NCI-H226 (cell line): ENCODE measurements around the gene CFDP1.
A peak's percentile ranks its signal among the peaks of the same experiment; 100 is the strongest.

Source experiments
- DNase-seq: peaks from one replicate; pipeline ENCODE4 v3.0.0-alpha.2; 2015

Gene CFDP1

DNA sequence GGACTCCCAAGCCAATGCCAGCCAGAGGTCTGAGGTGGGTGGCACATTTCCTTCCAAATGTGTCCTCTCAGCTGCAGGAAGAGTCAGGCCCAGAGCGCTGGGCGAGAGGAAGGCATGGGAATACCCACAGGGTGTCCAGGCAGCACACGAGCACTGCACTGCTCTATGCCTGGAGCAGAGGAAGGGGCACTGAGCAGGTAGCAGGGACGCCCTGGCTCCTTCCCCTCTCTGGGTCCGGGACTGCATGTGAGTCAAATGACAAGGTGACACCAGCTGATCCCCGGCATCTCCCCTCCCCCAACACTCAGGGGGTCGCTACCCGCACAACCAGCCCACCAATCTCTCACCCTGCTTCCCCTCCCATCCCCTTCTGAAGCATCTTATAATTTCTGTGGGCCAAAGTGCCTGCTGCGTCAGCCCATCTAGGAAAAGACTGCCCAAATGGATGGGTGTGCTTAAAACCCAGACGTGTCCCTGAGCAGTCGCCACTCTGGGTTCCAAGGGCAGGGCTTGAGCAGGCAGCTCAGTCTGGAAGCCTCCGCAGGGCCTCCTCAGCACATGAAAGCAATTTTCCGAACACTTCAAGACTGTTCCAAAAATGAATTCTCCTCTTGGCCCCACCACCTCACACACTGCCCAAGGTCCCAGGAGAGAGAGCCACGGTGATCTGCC lies 169.9 kb downstream of the CFDP1 start:
- DNase-seq: no peak

DNA sequence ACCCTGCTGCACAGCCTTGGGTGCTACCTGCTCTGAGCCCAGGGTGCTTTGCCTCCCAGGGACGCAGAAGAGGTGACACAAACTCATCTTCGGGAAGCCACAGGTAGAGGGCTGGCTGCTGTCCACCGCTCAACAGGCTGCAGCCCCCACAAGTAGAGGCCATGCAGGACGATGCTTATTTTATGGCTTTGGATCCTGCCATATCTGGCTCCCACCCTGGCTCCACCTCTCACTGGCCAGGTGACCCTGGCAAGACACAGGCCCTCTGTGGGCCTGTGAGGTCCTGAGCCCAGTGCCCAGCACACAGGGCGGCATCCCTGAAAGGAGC lies 170.5 kb downstream of the CFDP1 start:
- DNase-seq: no peak

DNA sequence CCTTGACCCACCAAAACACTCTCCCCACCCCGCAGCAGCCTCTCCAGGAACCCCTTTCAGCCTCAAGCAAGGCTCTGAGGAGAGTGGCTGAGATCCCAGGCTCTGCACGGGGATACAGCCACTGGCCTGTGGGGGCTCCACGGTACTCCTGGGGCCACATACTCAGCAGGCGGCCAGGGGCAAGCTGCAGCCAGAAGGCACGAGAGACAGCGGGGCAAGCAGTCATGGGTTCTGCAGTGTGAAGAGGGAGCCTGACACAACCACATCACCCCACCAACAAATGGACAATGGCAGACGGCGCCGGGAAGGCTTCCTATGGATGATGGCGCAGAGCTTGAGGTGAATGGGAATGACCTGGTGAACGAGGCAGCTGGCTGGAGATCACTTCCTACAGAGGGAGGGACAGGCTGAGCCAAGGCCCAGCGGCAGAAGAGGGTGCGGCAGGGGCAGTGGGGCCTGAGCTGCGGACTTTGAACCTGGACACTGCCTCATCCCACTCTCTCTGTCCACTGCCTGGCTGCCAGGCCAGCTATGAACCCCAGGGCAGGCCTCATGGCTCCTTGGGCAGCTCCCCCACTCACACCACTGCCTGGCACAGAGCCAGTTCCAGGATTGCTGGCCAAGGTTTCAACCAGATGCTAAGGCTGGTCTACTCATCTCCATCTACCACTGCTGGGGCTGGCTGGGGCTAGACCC lies 171.1 kb downstream of the CFDP1 start:
- no peak for DNase-seq

GRCh38 chr16:75261590-75262078 lies 171.7 kb downstream of the CFDP1 start:
- no peak for DNase-seq

DNA sequence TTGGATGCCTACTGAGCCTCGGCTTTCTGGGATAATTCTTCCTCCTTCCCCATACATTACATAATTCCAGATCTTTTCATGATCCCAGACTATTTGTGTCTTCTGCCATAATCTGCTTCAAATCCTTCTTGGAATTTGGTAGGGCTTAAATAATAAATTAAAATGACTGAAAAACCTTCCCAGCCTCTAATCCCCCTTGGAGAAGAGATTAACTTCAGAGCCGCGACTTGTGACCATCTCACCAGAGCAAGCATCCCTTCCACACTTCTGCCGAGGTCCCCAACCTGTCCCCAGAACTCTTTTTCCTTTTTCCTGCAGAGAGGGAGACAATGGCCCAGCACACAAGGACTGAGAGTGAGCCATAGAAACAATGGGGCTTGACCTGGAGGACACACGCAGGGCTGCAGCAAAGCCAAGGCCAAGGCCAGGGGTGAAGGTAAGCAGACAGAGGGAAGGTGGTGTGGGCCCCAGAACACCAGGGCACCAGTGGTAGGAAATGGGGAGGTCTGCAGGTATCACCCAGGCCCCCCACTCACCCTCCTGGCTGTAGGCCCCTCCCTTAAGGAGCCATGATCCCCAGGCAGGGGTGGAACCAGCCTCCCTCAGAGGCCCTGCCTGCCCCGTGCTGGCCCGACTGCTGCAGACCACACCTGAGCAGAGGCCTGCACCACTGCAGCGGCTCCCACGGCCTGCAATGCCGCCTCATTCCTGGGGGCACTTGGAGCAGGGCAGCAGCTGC lies 172.3 kb downstream of the CFDP1 start:
- DNase-seq: no peak

DNA sequence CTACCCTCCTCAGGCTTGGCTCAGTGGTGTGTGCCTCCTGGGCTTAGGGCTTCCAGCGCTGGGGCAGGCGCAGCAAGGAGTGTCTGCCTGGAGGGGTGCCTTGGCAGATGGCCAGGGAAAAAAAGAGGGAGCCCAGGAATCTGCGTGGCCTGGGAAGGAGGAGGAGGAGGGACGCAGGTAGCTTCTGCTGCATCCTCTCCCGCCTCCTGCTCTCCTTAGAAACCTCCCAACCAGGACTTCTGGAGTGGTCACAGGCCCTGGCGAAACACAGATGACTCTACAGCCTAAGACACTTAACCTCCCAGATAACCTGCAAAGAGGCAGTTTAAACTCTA lies 174.5 kb downstream of the CFDP1 start:
- DNase-seq: no peak

GRCh38 chr16:75257886-75258806 lies 175.2 kb downstream of the CFDP1 start:
- DNase-seq: no peak

- DNase-seq: no peak
These were observed 176.5 kb downstream of the CFDP1 start for GRCh38 chr16:75256696-75257343.

- no peak for DNase-seq
These were observed 177.2 kb downstream of the CFDP1 start for GRCh38 chr16:75256059-75256571.

DNA sequence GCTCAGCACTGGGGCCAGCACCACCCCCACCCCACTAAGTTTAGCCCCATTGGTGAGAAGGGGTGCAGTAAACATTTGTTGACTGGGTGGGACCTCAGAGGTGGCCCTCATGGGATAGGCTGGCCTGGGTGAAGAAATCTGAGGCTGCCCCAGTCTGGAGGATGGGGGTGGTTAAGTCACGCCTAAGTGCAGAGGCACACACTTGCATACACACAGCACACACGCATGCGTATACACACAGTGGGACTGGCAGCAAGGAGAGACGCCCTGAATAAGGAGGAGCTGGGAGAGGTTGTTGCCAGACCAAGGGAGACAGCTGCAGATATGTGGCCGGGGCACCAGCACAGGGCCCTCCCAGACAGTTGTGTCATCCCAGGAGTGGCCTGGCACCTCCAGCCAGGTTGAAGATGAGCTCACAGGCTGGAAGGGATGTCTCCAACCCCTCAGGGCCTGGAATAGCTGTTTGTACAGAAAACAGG lies 178.9 kb downstream of the CFDP1 start:
- DNase-seq: peak; percentile 97

- peak; percentile 95 for DNase-seq
These were observed 180.1 kb downstream of the CFDP1 start for GRCh38 chr16:75252946-75253911.

DNA sequence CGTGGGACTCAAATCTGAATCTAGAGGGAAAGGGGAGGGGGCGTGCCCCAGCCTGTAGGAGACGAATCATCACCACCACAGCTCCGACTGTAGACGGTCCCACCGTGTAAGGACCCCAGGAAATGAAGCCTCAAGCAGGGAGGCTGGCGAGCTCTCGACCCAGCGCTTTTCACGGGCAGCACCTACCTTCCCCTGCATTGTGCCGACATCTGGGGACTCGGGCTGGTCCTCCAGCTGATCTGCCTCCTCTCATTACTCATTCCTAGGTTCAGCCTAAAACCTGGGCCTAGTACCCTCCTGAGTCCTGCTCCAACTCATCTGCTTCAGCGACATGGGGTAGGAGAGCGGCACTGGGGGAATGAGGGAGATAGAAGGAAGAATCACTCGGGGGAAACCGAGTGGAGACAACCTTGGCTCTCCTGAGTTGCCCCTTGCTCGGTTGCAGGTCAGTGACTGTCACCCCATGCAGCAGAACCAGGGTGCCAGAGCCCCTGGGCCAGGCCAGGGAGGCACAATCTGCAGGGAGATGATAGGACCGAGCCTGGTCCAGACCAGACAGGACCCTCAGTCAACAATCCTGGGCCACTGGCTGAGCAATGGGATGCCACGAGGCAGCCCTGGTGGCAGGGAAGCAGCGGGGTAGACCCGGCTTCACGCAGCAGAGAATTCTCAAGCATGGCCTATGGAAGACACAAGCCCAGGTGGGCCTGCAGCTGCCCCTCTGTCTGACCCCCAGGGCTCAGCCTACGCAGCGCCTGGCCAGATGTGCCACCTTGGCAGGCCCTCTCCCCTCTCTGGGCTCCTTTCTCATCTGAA lies 181.0 kb downstream of the CFDP1 start:
- no peak for DNase-seq

DNA sequence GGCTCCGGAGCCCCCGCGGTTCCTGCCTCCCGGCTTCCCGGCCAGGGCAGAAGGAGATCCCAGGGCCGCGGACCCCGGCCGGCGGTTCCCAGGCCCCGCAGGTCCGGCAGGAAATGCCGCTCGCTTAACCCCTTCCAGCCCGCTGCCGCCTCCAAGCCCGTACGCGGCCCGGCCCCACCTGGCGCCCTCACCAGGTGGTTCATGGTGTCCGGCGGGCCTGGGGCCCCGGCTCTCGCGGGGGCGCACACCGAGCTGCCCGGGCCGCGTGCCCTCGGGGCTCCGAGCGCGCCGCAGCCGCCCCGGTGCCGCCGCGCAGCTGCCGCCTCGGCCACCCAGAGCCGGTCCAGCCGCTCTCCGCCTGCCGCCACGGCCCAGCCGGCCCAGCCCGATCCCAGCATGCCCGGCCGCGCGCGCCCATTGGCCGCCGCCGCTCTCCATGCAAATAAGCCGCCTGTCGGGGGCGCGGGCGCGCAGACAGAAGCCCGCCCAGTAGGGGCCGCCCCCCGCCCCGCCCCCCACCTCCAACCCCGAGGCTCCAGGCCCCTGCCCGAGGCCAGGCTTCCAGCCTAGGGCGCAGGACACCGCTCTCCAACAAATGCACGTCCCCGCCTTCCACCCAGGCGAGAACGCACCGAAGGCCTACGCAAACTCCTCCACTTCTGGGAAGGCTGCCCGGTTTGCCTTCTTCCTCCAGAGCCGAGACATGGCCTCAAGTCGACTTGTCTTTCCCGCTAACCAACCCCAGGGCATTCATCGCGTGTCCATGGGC lies 181.8 kb downstream of the CFDP1 start, which contains the start of gene BCAR1:
TSS of gene BCAR1 (minus strand) at position 345 of the 769 bp plus-strand sequence. CDS start at position 203, 142 bp downstream.
- DNase-seq: peak; percentile 95

DNA sequence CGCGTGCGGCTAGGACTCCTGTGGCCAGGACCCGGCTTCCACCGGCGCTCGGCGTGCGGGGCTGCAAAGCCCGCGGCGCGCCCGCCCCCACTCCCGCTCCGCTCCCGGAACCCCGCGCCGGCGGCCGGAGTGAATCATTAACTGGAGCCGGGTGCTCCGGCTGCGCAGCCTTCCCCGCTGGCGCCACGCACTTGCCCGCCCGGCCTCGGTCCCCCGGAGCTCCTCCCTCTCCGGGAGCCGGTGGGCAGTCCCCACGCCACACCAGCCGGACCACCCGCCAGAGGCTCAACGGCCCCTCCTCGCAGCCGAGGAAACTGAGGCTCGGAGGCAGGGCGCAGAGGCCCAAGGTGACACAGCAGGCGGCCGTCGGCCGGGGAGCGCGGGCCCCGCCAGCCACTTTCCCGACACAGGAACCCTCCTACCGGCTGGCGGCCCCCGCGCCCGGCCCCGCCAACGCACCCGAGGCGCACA lies 182.5 kb downstream of the CFDP1 start:
- DNase-seq: no peak

GRCh38 chr16:75250089-75250808 lies 183.1 kb downstream of the CFDP1 start:
- peak; percentile 41 for DNase-seq

DNA sequence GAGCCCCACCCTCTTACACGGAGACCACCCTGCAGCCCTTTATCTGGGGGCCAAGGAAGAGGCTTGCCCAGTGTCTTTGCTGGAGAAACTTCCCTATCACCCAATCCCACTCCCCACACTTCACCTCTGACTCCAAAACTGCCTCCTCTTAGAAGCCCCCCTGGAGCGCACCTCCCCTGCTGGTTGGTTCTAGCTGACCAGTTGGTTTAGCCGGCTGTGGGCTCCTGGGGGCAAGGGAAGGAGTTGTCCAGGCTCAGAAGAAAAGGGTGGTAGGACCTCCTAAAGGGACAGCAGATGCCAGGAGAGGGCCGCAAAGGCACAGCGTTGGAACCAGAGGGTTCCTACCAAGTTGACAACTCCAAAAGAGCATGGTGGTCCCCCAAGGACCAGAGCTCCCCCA lies 183.9 kb downstream of the CFDP1 start:
- no peak for DNase-seq

DNA sequence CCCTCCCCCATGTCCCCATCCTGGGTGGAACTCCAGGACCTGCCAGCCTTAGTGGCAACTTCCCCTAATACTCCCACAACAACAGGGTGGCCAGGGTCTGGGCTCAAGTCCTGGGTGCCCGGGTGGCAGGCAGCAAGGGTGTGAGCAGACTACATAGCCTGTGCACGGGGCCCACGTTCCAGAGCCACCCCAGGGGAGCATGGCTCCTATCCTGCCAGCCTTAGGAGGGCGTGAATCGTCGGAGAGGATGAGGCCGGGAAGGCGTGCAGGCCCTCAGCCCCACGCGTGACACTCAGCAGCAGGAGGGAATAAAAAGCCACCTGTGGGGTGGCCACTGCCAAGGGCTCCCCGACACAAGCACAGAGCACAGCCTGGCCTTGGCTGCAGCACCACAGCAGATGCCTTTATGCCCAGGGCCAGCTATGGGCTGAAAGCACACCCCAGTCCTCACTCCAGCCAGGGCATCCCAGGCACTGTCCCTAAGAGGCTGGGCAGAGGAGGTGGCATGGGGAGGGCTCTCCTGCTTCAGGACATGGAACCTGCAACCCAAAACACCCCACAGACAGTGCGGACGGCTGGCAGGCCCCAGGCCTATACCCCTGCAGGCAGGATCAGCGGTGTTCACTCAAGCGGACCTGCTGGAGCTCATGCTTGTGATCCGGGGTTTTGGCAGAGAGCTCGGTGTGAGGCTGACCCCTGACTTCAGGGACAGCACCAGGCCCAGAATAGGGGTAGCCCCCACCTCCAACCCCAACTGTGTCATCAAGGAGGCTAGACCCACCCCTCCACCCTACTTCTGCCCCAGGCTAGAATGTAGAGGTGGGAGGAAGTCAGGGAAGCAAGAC lies 184.5 kb downstream of the CFDP1 start:
- DNase-seq: no peak
